T-cell (primary cell): Measurements from ENCODE around the gene ZNF500. TPM values are rescaled to one million over a fixed set of nuclear protein-coding genes. Genes with fewer than 3 reads are reported as not detected.

Source experiments
- ATAC-seq, 4 experiments: fragments of 200-7000 bp in 3 of 4; fragments of 150-1000 bp in 1 of 4; cut with Tn5 transposase; replicated peaks in 1 of 4; 1 replicate in 3 of 4; 2 replicates in 1 of 4; pipeline ENCODE4 v1.10.0; 2021; ENCODE audit warnings: moderate library complexity in 3 of 4, mild to moderate bottlenecking in 2 of 4, moderate number of reproducible peaks in 1 of 4
- CTCF ChIA-PET, 2 donors: fragments of 300-600 bp; sonication (Branson Sonifier 250); formaldehyde crosslinking; loops; one replicate each; lab custom pipeline; 2022; ENCODE audit warnings: antibody characterized with exemption in 2 of 2; lab: Charles Lee
- POLR2A ChIA-PET, 2 donors: fragments of 300-600 bp; sonication (Branson Sonifier 250); formaldehyde crosslinking; loops; one replicate each; lab custom pipeline; 2022; ENCODE audit warnings: antibody characterized with exemption in 2 of 2; lab: Charles Lee
- DNase-seq, 35 experiments: peaks; one replicate each; pipeline versions ENCODE4 v3.0.0 to v3.0.0-alpha.2; 2013 to 2023
- H3K27ac ChIP-seq: one replicate; pipeline ENCODE4 v1.5.1; 2013; ENCODE audit warnings: low read length
- H3K27me3 ChIP-seq, 2 experiments: replicated peaks in 1 of 2; 1 replicate in 1 of 2; 2 replicates in 1 of 2; pipeline versions ENCODE4 v1.6.1 to v1.7.0; 2013; ENCODE audit warnings: low read length in 1 of 2, mixed read lengths in 1 of 2; ENCODE audit not compliant: control insufficient read depth in 2 of 2, insufficient read depth in 2 of 2; ENCODE audit errors: extremely low read depth in 1 of 2
- H3K36me3 ChIP-seq, 2 donors: 1 replicate in 1 of 2; 2 replicates in 1 of 2; pipeline versions ENCODE4 v1.6.1 to v1.7.0; 2013; ENCODE audit warnings: low read length in 1 of 2; ENCODE audit not compliant: control insufficient read depth in 2 of 2, insufficient read depth in 1 of 2; ENCODE audit errors: extremely low read depth in 1 of 2
- H3K4me1 ChIP-seq, 2 experiments: 1 replicate in 1 of 2; 2 replicates in 1 of 2; pipeline versions ENCODE4 v1.6.1 to v1.7.0; 2013; ENCODE audit warnings: low read length in 2 of 2, mixed read lengths in 1 of 2; ENCODE audit not compliant: insufficient read depth in 2 of 2, control insufficient read depth in 1 of 2; ENCODE audit errors: extremely low read depth in 1 of 2
- H3K4me3 ChIP-seq, 2 donors: 1 replicate in 1 of 2; 2 replicates in 1 of 2; pipeline versions ENCODE4 v1.5.1 to v1.7.0; 2013; ENCODE audit warnings: mild to moderate bottlenecking in 2 of 2, low read length in 1 of 2, moderate library complexity in 1 of 2; ENCODE audit not compliant: control insufficient read depth in 1 of 2; ENCODE audit errors: extremely low read depth in 1 of 2
- H3K9me3 ChIP-seq: 2 replicates; pipeline ENCODE4 v1.7.0; 2013
- H3K27ac Mint-ChIP-seq, 2 donors: one replicate each; pipeline ENCODE4 v1.8.0; 2020 to 2021; ENCODE audit warnings: mild to moderate bottlenecking in 2 of 2, mixed read lengths in 2 of 2
- H3K27me3 Mint-ChIP-seq, 2 donors: one replicate each; pipeline ENCODE4 v1.8.0; 2021 to 2022; ENCODE audit warnings: mixed read lengths in 2 of 2
- H3K36me3 Mint-ChIP-seq: one replicate; pipeline ENCODE4 v1.8.0; 2021; ENCODE audit warnings: mixed read lengths
- H3K4me1 Mint-ChIP-seq, 3 donors: one replicate each; pipeline ENCODE4 v1.8.0; 2020 to 2022; ENCODE audit warnings: mixed read lengths in 3 of 3, mild to moderate bottlenecking in 1 of 3
- H3K4me3 Mint-ChIP-seq, 3 donors: one replicate each; pipeline ENCODE4 v1.8.0; 2020 to 2022; ENCODE audit warnings: mild to moderate bottlenecking in 3 of 3, mixed read lengths in 3 of 3, moderate library complexity in 3 of 3
- H3K9me3 Mint-ChIP-seq, 3 donors: one replicate each; pipeline ENCODE4 v1.8.0; 2020 to 2022; ENCODE audit warnings: mixed read lengths in 3 of 3
- WGBS: methylation state at CpG from one replicate; pipeline ENCODE4 v1.1.5; 2013; ENCODE audit warnings: missing lambda C conversion rate; ENCODE audit not compliant: insufficient coverage; 5-methylcytosine and 5-hydroxymethylcytosine counted together
- total RNA-seq, 35 experiments: library from RNA in 6 of 35; stranded (reverse) in 6 of 35; fragments of 120-200 nt in 1 of 35; gene quantifications; one replicate each; pipeline versions ENCODE4 v1.2.1 to v1.2.4 and lab custom pipeline; 2013 to 2026

Gene ZNF500
- total RNA-seq, 5 donors from 2014 or later (not counting 1 experiment from before 2014, with no cell fraction given): 19.7 to 36.6 (median 32.4) TPM

DNA sequence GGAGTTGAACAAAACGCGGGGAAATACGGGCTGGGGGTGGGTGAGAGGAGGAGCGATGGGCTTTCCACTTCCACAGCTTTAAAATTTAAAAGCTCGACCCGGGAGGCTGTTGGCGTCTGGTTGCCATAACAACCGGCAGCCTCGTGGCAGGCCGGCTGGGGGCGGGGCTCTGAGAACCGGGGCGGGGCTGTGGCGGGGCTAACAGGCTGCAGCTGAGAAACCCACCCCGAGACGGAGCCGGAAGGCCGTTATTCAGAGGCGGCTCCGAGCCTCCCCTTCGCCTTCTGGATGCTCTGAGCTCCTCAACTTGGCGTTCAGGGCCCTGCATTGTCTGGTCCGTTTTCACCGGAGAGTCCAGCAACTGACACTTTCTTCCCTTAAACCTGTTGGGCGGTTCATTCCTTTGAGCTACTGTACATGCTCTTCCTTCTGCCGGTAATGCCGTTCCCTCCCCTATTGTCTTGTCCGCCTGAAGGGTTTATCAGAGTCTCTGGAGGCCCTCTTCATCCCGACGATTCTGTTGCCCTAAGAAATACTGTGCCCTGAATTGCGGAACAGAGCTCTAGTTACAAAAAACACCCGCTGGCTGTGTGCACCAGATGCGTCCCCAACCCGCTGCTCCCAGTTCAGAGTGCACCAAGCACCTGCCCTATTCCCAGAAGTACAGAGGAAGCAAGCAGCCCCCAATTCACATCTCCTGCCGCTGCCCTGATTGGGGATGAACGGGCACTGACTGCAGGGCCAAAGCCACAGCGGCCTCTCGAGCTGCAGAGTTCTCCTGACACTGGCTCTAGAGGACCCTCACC, 32.0 kb downstream of the ZNF500 start:
- peak overlapping the region; percentile 88 to 93 (median 89) for H3K4me3 Mint-ChIP-seq

GRCh38 chr16:4734063-4734729, 32.8 kb downstream of the ZNF500 start, which contains the start of the genes ANKS3 and DNAAF8:
Gene ANKS3 (minus strand): TSS chr16:4734271. CDS start chr16:4730149, 4,122 bp downstream.
Gene DNAAF8 (plus strand): TSS chr16:4734537. CDS start chr16:4736515, 1,978 bp downstream.
- peak within 1 kb of the TSS; percentile 63 for H3K27ac ChIP-seq
- no peaks in the 10 kb centered on the region for H3K9me3 ChIP-seq
- ATAC-seq (peak; percentile 81 to 84 (median 83)), DNase-seq (peak; percentile 50 to 85 (median 69))
- H3K36me3 Mint-ChIP-seq: peaks cover 10% of the 10 kb centered on the region
- H3K36me3 ChIP-seq: peaks cover 6 to 12% of the 10 kb centered on the region in 2 donors
- peak within 1 kb of the TSS; percentile 83 to 92 for H3K27ac Mint-ChIP-seq
- H3K4me1 ChIP-seq: peaks cover 9 to 23% of the 10 kb centered on the region in 2 experiments
- CTCF ChIA-PET: interaction anchor here in 1 of 2 donors (0.9 to 1.8 kb wide), 7 partner anchors 13 to 118 kb away, joined by 4 to 7 read pairs (median 5); partner anchors contain the start of genes MGRN1, NUDT16L1 and ROGDI
- POLR2A ChIA-PET: interaction anchor here (0.5 to 1.2 kb wide), 8 partner anchors 13 to 320 kb away, joined by 3 to 8 read pairs (median 4); partner anchors contain the start of genes NUDT16L1 (in 1 of the 2) and ROGDI (in 1 of the 2)
- H3K9me3 Mint-ChIP-seq: no peaks in the 10 kb centered on the region
- peaks cover 0 to 5% of the 10 kb centered on the region in 2 donors for H3K27me3 Mint-ChIP-seq
- H3K4me3 ChIP-seq: peak within 1 kb of the TSS; percentile 91 to 98
- peak within 1 kb of the TSS; percentile 88 to 93 (median 89) for H3K4me3 Mint-ChIP-seq
- H3K27me3 ChIP-seq: peaks cover 0 to 7% of the 10 kb centered on the region in 2 experiments
- peaks cover 15 to 30% (median 20%) of the 10 kb centered on the region in 3 donors for H3K4me1 Mint-ChIP-seq
- under 1% methylated on average over 58 of the region's 70 CpGs for WGBS

More for the DNA sequence above, 32.0 kb downstream of the ZNF500 start:
- DNase-seq (peak; percentile 83 to 98 (median 94)), ATAC-seq (peak; percentile 83 to 85 (median 84))
- H3K4me1 ChIP-seq: peaks cover 9 to 23% of the 10 kb centered on the region in 2 experiments
- H3K27me3 Mint-ChIP-seq: peaks cover 0 to 5% of the 10 kb centered on the region in 2 donors
- no peaks in the 10 kb centered on the region for H3K9me3 Mint-ChIP-seq
- H3K27ac Mint-ChIP-seq: peak overlapping the region; percentile 83 to 92
- peaks cover 0 to 7% of the 10 kb centered on the region in 2 experiments for H3K27me3 ChIP-seq
- WGBS: 7% methylated on average over 32 of the region's 38 CpGs
- H3K36me3 ChIP-seq: peaks cover 5% of the 10 kb centered on the region in 2 donors
- ChIA-PET CTCF (interaction anchor here in 1 of 2 donors (0.6 to 1.8 kb wide), 8 partner anchors 14 to 119 kb away, joined by 3 to 7 read pairs (median 5); partner anchors contain the start of genes MGRN1, NUDT16L1 and ROGDI), POLR2A (interaction anchor here (0.6 to 1.2 kb wide), 5 partner anchors 12 to 321 kb away, joined by 3 to 8 read pairs (median 4); partner anchors contain the start of gene NUDT16L1 (in 1 of the 2))
- peak overlapping the region; percentile 63 for H3K27ac ChIP-seq
- peaks cover 15 to 30% (median 20%) of the 10 kb centered on the region in 3 donors for H3K4me1 Mint-ChIP-seq
- no peaks in the 10 kb centered on the region for H3K9me3 ChIP-seq
- H3K36me3 Mint-ChIP-seq: peaks cover 6% of the 10 kb centered on the region
- H3K4me3 ChIP-seq: peak overlapping the region; percentile 91 to 98

GRCh38 chr16:4733747-4734062, 33.3 kb downstream of the ZNF500 start:
- peak in 18 of 35 experiments; percentile 3 to 41 (median 16) for DNase-seq
- H3K9me3 Mint-ChIP-seq: no peaks in the 10 kb centered on the region
- Histone ChIP-seq H3K4me3 (peak overlapping the region; percentile 91 to 98), H3K27me3 (peaks cover 0 to 4% of the 10 kb centered on the region in 2 experiments), H3K27ac (no peak overlapping the region), H3K36me3 (peaks cover 6 to 16% of the 10 kb centered on the region in 2 donors), H3K9me3 (no peaks in the 10 kb centered on the region), H3K4me1 (peaks cover 9 to 23% of the 10 kb centered on the region in 2 experiments)
- H3K27ac Mint-ChIP-seq: peak overlapping the region in 1 of 2 donors; percentile 39
- peaks cover 0 to 5% of the 10 kb centered on the region in 2 donors for H3K27me3 Mint-ChIP-seq
- H3K36me3 Mint-ChIP-seq: peaks cover 14% of the 10 kb centered on the region
- peak overlapping the region; percentile 88 to 93 (median 89) for H3K4me3 Mint-ChIP-seq
- ATAC-seq: peak; percentile 0 to 8 (median 4)
- POLR2A ChIA-PET: interaction anchor here in 1 of 2 donors (0.5 to 1.0 kb wide), 3 partner anchors 13 to 266 kb away, joined by 3 to 5 read pairs (median 3); partner anchors contain the start of gene ROGDI
- CTCF ChIA-PET: interaction anchor here in 1 of 2 donors (0.9 to 1.8 kb wide), 4 partner anchors 13 to 118 kb away, joined by 5 to 7 read pairs (median 6); partner anchors contain the start of genes MGRN1 and ROGDI
- 0% methylated on average over 18 of the region's 19 CpGs for WGBS
- peaks cover 15 to 30% (median 20%) of the 10 kb centered on the region in 3 donors for H3K4me1 Mint-ChIP-seq

DNA sequence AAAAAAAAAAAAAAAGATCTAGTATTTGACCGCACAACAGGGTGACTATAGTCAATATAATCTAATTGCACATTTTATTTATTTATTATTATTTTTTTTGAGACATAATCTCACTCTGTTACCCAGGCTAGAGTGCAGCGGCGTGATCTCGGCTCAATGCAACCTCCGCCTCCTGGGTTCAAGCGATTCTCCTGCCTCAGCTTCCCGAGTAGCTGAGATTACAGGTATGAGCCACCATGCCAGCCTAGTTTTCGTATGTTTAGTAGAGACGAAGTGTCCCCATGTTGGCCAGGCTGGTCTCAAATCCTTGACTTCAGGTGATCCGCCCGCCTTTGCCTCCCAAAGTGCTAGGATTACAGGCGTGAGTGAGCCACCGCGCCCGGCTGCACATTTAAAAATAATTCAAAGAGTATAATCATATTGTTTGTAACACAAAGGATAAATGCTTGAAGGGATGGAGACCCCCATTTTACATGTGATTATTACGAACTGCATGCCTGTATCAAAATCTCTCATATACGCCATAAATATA, 33.7 kb downstream of the ZNF500 start:
- Histone ChIP-seq H3K4me3 (peak overlapping the region; percentile 91 to 98), H3K9me3 (no peaks in the 10 kb centered on the region), H3K36me3 (peaks cover 6 to 21% of the 10 kb centered on the region in 2 donors), H3K4me1 (peaks cover 9 to 23% of the 10 kb centered on the region in 2 experiments), H3K27ac (no peak overlapping the region), H3K27me3 (peaks cover 0 to 4% of the 10 kb centered on the region in 2 experiments)
- ATAC-seq (no peak), DNase-seq (no peak)
- Mint-ChIP-seq H3K4me1 (peaks cover 15 to 30% (median 20%) of the 10 kb centered on the region in 3 donors), H3K4me3 (peak overlapping the region; percentile 88 to 93 (median 89)), H3K36me3 (peaks cover 15% of the 10 kb centered on the region), H3K9me3 (no peaks in the 10 kb centered on the region), H3K27me3 (peaks cover 0 to 4% of the 10 kb centered on the region in 2 donors), H3K27ac (no peak overlapping the region)
- CTCF ChIA-PET: no interaction called here
- 81% methylated on average over 8 of the region's 17 CpGs for WGBS
- POLR2A ChIA-PET: interaction anchor here in 1 of 2 donors (1.0 kb wide), 1 partner anchor 69 kb away, joined by 5 read pairs; the partner anchor contains the start of gene ROGDI

- CTCF ChIA-PET: no interaction called here
- H3K27ac Mint-ChIP-seq: no peak overlapping the region
Observed at GRCh38 chr16:4729876-4730275, 37.1 kb downstream of the ZNF500 start.

More at GRCh38 chr16:4729876-4730275, 37.1 kb downstream of the ZNF500 start:
- Histone ChIP-seq H3K4me1 (peaks cover 5 to 15% of the 10 kb centered on the region in 2 experiments), H3K27me3 (no peaks in the 10 kb centered on the region), H3K36me3 (peaks cover 16 to 40% of the 10 kb centered on the region in 2 donors), H3K9me3 (no peaks in the 10 kb centered on the region), H3K4me3 (no peak overlapping the region), H3K27ac (no peak overlapping the region)
- no peak for ATAC-seq
- H3K9me3 Mint-ChIP-seq: no peaks in the 10 kb centered on the region
- peaks cover 9 to 19% (median 13%) of the 10 kb centered on the region in 3 donors for H3K4me1 Mint-ChIP-seq
- H3K36me3 Mint-ChIP-seq: peaks cover 24% of the 10 kb centered on the region
- H3K27me3 Mint-ChIP-seq: no peaks in the 10 kb centered on the region
- WGBS: 96% methylated on average over 11 of the region's 15 CpGs
- POLR2A ChIA-PET: no interaction called here
- H3K4me3 Mint-ChIP-seq: no peak overlapping the region
- no peak for DNase-seq
